PFSK-1 (cell line): Measurements from ENCODE around the gene UBN2.

ENCODE experiments used
- POLR2AphosphoS5 ChIP-seq: IDR thresholded peaks from 2 replicates; pipeline ENCODE4 v1.6.1; 2012; ENCODE audit warnings: low read depth, mild to moderate bottlenecking, control low read depth, low read length, moderate library complexity
- TAF1 ChIP-seq: IDR thresholded peaks from 2 replicates; pipeline ENCODE4 v1.6.1; 2012; ENCODE audit warnings: low read length, control low read depth, borderline replicate concordance; ENCODE audit not compliant: insufficient read depth

DNA sequence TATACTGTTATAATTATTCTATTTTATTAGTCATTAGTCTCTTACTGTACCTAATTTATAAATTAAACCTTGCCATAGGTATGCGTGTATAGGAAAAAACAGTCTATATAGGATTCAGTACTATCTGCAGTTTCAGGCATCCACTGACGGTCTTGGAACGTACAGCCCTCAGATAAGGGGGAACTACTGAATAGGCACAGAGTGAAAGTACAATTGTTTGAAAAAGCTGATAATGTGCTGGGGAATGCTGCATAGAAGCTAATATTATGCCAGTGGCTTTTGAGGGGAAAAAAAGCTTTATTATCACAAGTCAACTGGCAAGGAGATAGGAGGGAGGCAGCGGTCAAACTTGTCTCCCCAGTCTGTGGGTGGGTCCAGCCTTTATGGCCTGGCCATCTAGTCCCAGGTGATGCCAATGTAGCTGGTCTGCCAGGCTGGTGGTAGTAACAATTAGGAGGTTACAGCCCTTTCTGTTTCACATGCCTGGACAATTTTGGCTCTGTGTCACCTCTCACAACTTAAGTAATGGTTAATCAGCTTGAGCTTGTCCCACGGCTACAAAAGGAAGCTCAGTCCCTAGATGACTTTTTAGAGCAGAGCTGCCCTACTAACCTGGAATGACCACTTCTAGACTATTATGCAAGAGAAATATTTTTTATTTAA, 101.8 kb downstream of the UBN2 start:
- TF ChIP-seq POLR2AphosphoS5, result no peak
- TF ChIP-seq TAF1, result no peak
